HG02759 (cell line): ENCODE results near the gene NDUFB10.

ENCODE experiments used
- ATAC-seq: cut with Tn5 transposase; IDR thresholded peaks from one replicate; pipeline ENCODE4 v1.9.1; 2021; ENCODE audit warnings: mild to moderate bottlenecking, moderate library complexity; ENCODE audit not compliant: unreplicated experiment

Gene NDUFB10

GRCh38 chr16:1982013-1982433 is 22.7 kb downstream of the NDUFB10 start:
- no peak for ATAC-seq

- no peak for ATAC-seq
Measured at GRCh38 chr16:1982991-1983543, 23.7 kb downstream of the NDUFB10 start.

GRCh38 chr16:1983544-1984346 is 24.4 kb downstream of the NDUFB10 start, which contains the start of gene GFER:
Gene GFER (plus strand): TSS chr16:1984193. CDS start chr16:1984219, 26 bp downstream.
- ATAC-seq = peak; percentile 80

- ATAC-seq = peak; percentile 14
Measured at GRCh38 chr16:1984347-1985225, 25.2 kb downstream of the NDUFB10 start.

GRCh38 chr16:1985466-1986150 is 26.3 kb downstream of the NDUFB10 start:
- no peak for ATAC-seq

GRCh38 chr16:1987198-1987597 is 27.9 kb downstream of the NDUFB10 start:
- no peak for ATAC-seq

- ATAC-seq = no peak
Measured at GRCh38 chr16:1989209-1990100, 30.1 kb downstream of the NDUFB10 start, which contains the start of gene SYNGR3. Gene SYNGR3 (plus strand): TSS chr16:1989970. CDS start chr16:1990103, 133 bp downstream.

GRCh38 chr16:1990101-1990350 is 30.7 kb downstream of the NDUFB10 start:
- no peak for ATAC-seq

GRCh38 chr16:1990351-1991134 is 31.2 kb downstream of the NDUFB10 start:
- ATAC-seq = no peak

GRCh38 chr16:1991135-1991551 is 31.8 kb downstream of the NDUFB10 start:
- peak; percentile 30 for ATAC-seq

GRCh38 chr16:1991588-1991947 is 32.2 kb downstream of the NDUFB10 start:
- no peak for ATAC-seq

GRCh38 chr16:1991948-1992703 is 32.8 kb downstream of the NDUFB10 start:
- peak; percentile 60 for ATAC-seq

GRCh38 chr16:1992704-1993317 is 33.5 kb downstream of the NDUFB10 start:
- ATAC-seq = no peak

- no peak for ATAC-seq
Measured at GRCh38 chr16:1993731-1994131, 34.4 kb downstream of the NDUFB10 start.

GRCh38 chr16:1997494-1998359 is 38.4 kb downstream of the NDUFB10 start:
- ATAC-seq = no peak

GRCh38 chr16:1998360-1998835 is 39.1 kb downstream of the NDUFB10 start:
- no peak for ATAC-seq
